ENCODE data around the gene ANGEL2.
"Not testable (repeated sequence)": the region's sequence is repeated elsewhere in the genome, so short reads cannot be mapped to it uniquely, and the experiment has no call there.

The ANGEL2 gene

GRCh38 chr1:212974711-212975110, 41.0 kb downstream of the ANGEL2 start:
- DNase-seq, result no peak

DNA sequence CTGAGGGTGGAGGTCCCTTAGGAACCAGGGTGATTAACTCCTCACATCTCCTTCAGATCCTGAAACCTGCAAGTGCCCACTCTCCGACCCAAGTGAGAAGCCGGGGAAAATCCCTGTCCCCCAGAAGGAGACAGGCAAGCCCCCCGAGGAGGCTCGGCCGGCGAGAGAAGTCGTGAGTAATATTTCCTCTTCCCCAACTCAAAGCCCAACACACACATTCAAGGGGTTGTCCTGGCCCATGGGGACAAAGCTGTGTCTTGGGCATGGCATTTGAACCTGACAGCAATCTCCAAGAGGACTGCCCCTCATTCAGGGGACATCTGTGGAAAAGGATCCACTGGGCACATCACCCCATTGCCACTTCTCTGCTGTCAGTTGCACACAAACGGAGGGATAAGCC, 41.8 kb downstream of the ANGEL2 start:
- no peak for DNase-seq

- DNase-seq, result no peak
These were observed 42.2 kb downstream of the ANGEL2 start for GRCh38 chr1:212973426-212973825.

DNA sequence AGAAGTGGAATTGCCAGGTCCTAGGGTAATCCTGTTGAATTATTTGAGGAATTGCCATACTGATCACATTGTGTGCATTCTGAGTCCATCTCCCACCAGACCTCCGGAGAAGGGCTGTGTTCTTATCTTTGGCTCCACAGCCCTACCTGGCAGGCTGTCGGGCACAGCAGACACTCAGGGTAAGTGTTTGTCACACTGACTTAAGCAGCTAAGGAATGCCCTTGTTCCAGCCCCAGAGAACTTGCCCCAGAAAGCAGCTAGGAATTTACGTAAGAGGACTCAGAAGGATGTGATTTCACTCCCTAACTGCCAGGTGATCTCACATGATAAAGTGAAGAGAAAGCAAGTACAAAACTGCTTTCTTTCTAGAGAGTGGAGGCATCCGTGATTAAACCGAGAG, 44.4 kb downstream of the ANGEL2 start:
- DNase-seq, result no peak

GRCh38 chr1:212970085-212970484, 45.6 kb downstream of the ANGEL2 start:
- DNase-seq, result no peak

- no peak for DNase-seq
These were observed 47.3 kb downstream of the ANGEL2 start for GRCh38 chr1:212968368-212968863.

- DNase-seq, result peak; percentile 3
These were observed 47.9 kb downstream of the ANGEL2 start for GRCh38 chr1:212967801-212968200.

- DNase-seq, result no peak
These were observed 49.1 kb downstream of the ANGEL2 start for GRCh38 chr1:212966616-212967015.

DNA sequence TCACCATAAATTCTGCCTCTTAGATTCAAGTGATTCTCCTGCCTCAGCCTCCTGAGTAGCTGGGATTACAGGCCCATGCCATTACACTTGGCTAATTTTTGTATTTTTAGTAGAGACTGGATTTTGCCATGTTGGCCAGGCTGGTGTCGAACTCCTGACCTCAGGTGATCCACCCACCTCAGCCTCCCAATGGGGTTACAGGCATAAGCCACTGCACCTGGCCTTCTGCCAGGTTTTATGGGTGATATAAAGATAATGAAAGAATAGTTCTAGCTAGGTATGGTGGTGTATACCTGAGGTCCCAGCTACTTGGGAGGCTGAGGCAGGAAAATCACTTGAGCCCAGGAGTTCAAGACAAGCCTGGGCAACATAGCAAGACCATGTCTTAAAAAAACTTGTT, 50.7 kb downstream of the ANGEL2 start:
- not testable (repeated sequence) for DNase-seq

GRCh38 chr1:212964102-212964501, 51.6 kb downstream of the ANGEL2 start:
- no peak for DNase-seq

DNA sequence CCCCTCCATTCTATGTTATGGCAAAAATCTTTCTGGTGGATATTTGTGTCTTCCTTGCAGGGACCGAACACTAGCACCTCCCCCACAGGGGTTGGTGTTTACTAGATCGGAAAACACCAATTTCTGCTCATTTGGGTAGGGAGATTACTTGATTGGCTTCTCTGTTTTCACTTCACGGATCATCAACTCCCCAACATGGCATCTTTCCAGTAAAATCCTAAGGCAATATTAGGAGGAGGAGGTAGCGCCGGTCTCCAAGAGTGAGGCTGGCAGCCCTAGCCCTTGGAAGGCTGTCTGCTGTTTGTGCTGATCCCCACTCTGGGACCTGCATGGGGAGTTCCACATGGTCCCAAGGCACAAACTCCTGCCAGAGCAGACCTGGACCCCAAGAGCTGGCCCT, 53.2 kb downstream of the ANGEL2 start:
- DNase-seq, result peak; percentile 59

DNA sequence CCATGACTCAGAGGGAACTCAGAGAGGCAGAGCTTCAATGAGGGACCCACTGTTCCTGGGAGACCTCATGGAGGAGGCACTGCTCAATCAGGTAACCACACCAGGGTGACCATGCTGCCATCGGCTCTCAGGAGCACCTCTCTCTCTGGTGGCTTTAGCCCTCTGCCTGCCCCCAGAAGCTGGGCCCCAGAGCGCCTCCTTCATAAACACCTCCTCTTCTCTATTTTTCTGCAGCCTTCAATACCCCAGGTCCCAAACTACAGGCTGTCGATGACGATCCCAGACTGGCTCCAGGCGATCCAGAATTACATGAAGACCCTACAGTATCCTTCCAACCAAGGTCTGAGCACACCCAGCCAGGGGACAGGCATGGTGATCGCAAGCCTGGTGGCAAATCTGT, 54.7 kb downstream of the ANGEL2 start:
- no peak for DNase-seq

DNA sequence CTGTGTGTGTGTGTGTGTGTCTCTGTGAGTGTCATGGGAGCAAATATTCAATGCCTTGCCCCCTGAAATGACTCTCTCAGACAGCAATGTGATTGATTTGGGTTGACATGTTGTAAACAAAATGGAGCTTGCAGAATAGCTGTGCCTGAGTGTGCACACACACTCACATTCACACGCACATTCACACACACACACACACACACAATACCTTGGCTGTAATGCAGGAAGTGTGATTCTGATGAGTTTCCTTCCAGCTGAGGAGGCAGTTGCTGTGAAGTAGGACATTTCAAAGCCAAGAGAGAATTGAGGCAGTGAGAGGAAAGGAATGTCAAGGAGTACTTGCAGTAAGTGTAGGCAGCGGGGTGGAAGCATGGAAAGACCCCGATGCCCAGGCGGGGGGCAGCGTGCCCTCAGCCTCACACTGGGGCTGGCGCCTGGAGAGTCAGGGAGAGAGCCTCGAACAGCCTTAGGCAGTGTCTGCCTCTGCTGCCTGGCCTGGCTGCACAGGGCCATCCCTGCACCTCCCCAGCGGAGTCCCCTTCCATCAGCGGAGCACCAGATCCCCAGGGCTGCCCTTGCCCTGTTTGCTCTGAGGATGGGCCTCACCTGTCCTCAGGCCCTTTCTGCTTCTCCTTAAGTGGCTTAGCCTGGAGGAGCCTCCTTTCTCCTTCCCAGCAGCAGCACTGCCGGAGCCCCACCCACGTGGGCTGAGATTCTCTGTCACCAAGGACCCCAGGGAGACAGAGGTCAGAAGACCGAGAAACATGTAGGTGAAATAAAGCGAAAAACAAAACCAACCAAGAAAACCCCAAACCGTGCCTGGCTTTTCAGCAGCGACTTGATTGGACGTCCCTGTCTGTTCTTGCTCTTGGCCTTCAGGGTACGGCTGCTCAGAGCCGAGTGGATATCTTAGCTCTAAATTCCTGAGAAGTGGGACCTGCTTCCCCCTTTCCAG, 56.1 kb downstream of the ANGEL2 start:
- no peak for DNase-seq

GRCh38 chr1:212958175-212958574, 57.5 kb downstream of the ANGEL2 start:
- no peak for DNase-seq

- DNase-seq, result no peak
These were observed 58.1 kb downstream of the ANGEL2 start for GRCh38 chr1:212957546-212957945.

- no peak for DNase-seq
These were observed 59.6 kb downstream of the ANGEL2 start for GRCh38 chr1:212955961-212956620.

- DNase-seq, result no peak
These were observed 60.6 kb downstream of the ANGEL2 start for GRCh38 chr1:212955098-212955497.

- no peak for DNase-seq
These were observed 61.2 kb downstream of the ANGEL2 start for GRCh38 chr1:212954514-212954913.

DNA sequence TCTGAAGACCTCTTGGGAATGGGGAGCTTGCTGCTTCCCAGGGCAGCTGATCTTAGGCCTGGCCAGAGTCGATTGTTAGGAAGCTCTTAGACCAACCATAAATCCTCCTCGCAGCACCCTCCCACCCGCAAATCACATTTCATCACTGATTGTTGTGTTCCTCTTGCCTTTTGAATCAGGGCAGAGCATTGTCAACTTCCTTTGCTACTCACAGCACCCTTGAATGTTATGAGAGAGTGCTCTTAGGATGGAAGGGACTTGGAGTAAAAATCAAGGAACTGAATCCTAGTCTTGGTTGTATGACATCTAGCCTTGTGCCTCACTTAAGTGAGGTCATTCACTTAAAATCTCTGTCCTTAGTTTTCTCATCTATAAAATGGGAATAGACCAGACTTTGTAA, 62.3 kb downstream of the ANGEL2 start:
- no peak for DNase-seq

DNA sequence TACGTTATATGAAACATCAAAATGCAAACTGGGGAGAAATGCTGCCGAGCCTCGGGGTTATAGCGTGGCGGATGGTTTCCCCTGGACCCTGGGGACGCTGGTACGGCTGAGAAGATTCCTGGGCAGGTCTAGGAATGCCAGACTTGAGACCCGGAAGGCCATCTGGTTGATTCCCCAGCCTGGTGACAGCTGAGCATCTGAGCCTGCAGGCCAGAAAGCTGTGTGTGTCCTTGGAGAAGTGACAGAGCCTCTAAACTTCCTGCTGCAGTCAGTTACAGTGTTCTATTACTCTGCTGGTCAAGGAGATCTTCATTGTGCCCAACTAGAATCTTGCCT, 63.1 kb downstream of the ANGEL2 start:
- DNase-seq, result no peak

DNA sequence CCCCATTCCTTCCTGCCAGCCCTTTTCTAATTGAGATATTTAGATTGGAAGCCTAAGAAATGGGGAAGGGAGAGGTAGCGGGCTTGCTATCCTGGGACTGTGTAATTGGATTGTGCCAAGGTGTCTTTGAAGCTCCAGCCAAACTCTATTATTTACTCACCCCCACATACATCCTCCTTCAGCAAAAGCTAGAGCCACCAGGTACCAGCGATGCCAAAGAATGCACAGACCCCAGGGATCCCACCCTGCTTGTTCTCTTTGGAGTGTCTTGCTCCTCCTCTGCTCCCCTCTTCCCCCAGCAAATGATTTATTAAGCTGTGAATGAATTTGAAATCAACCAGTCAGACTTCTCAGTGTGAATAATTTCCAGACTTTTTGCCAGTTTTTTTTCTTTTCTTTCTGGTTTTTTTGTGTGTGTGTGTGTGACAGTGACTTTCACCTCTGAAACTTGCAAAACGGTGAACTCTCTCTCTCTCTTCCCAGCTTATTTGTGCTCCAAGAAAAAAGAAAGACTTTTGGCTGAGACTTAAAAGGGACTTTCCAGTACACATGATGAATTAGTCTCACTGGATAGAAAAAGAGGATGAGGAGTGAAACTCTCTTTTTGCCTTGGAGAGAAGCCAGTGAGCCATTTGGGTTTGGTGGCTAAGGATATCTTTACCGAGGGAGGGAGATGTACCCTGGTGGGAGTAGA, 63.6 kb downstream of the ANGEL2 start:
- no peak for DNase-seq

- peak; percentile 7 for DNase-seq
These were observed 64.3 kb downstream of the ANGEL2 start for GRCh38 chr1:212951126-212951946.

Measured in COR-L47 (cell line).